RWPE1 (cell line): ENCODE results near the gene CHRND.
"Not testable (repeated sequence)": the region's sequence is repeated elsewhere in the genome, so short reads cannot be mapped to it uniquely, and the experiment has no call there.

Experiments used
- CTCF ChIA-PET: fragments of 350-600 bp; sonication (Branson Sonifier 250); formaldehyde crosslinking; extraction: SDS; loops from one replicate; lab custom pipeline; 2021; lab: Yijun Ruan, JAX
- POLR2A ChIA-PET: fragments of 400-600 bp; formaldehyde crosslinking; extraction: SDS; loops from one replicate; lab custom pipeline; 2020; ENCODE audit warnings: antibody characterized with exemption; ENCODE audit not compliant: low non-redundant PET; lab: Yijun Ruan, JAX
- DNase-seq: peaks from one replicate; pipeline ENCODE4 v3.0.0; 2012; ENCODE audit warnings: low spot score
- H3K27ac ChIP-seq: fragments of 450-650 bp; 2 replicates; pipeline ENCODE4 v1.5.1; 2017
- CTCF ChIP-seq: fragments of 450-650 bp; conservative IDR thresholded peaks from 2 replicates; pipeline ENCODE4 v1.5.1; 2017; ENCODE audit warnings: low read depth, mild to moderate bottlenecking

Gene CHRND

GRCh38 chr2:232567721-232568120 is 41.8 kb downstream of the CHRND start:
- TF ChIP-seq CTCF: no peak
- peak overlapping the region; percentile 83 for H3K27ac ChIP-seq
- POLR2A ChIA-PET: interaction anchor here (0.6 kb wide), 2 partner anchors 14 to 792 kb away, joined by 3 to 4 read pairs; no protein-coding TSS in a partner anchor
- CTCF ChIA-PET: no interaction called here
- DNase-seq: no peak

GRCh38 chr2:232568161-232568560 is 42.2 kb downstream of the CHRND start:
- CTCF ChIA-PET: no interaction called here
- DNase-seq: peak; percentile 78
- H3K27ac ChIP-seq: peak overlapping the region; percentile 83
- POLR2A ChIA-PET: interaction anchor here (0.6 kb wide), 2 partner anchors 15 to 792 kb away, joined by 3 to 4 read pairs; no protein-coding TSS in a partner anchor
- TF ChIP-seq CTCF: no peak

GRCh38 chr2:232569541-232569940 is 43.6 kb downstream of the CHRND start:
- no peak for DNase-seq
- CTCF ChIA-PET: no interaction called here
- H3K27ac ChIP-seq: peak overlapping the region; percentile 23; the same call in 1 of the 2 replicates
- POLR2A ChIA-PET: no interaction called here
- TF ChIP-seq CTCF: no peak

- DNase-seq, CTCF ChIA-PET: not testable (repeated sequence)
- peak overlapping the region; percentile 57 for H3K27ac ChIP-seq
Measured at GRCh38 chr2:232570481-232570880, 44.5 kb downstream of the CHRND start.

GRCh38 chr2:232571026-232571474 is 45.1 kb downstream of the CHRND start:
- peak overlapping the region; percentile 57 for H3K27ac ChIP-seq
- CTCF ChIA-PET: no interaction called here
- POLR2A ChIA-PET: no interaction called here
- no peak for DNase-seq
- no peak for TF ChIP-seq CTCF

More at GRCh38 chr2:232570481-232570880, 44.5 kb downstream of the CHRND start:
- POLR2A ChIA-PET: not testable (repeated sequence)

- ChIA-PET POLR2A (no interaction called here), CTCF (interaction anchor here (0.7 kb wide), 1 partner anchor 72 kb away, joined by 3 read pairs; no protein-coding TSS in a partner anchor)
- H3K27ac ChIP-seq: no peak overlapping the region
- DNase-seq: no peak
- no peak for TF ChIP-seq CTCF
Measured at GRCh38 chr2:232573042-232573441, 47.1 kb downstream of the CHRND start.

- ChIA-PET CTCF (no interaction called here), POLR2A (no interaction called here)
- no peak for DNase-seq
- no peak for TF ChIP-seq CTCF
- peak overlapping the region; percentile 82 for H3K27ac ChIP-seq
Measured at GRCh38 chr2:232573771-232574435, 47.9 kb downstream of the CHRND start.
